Measurements from ENCODE around the gene GLT6D1.

GLT6D1 gene

DNA sequence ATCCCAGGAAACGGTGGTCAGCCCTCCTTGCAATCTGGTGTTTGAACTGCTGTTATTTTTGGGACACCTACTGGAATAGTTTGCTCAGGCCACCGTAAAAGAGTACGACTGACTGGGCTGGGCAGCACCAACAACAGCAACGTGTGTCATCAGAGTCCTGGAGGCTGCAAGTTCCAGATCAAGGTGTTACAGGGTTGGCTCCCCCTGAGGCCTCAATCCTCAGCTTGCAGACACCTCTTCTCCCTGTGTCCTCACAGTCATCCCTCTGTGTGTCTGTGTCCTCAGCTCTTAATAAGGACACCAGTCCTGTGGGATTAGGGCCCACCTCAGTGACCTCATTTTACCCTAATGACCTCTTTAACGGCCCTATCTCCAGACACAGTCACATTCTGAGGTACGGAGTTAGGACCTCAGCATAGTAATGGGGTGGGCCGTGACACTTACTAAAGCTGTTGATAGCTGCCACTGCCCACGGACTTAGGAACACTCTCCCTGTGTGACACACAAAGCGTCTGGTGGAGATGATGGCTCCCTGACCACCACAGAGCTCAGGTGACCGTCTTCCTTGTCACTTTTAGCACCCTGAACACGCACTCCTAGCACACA lies 16.8 kb downstream of the GLT6D1 start:
- ATAC-seq: no peak

GRCh38 chr9:135620558-135620957 lies 18.8 kb downstream of the GLT6D1 start:
- ATAC-seq (no peak), DNase-seq (no peak)

More for the DNA sequence above, 16.8 kb downstream of the GLT6D1 start:
- no peak for DNase-seq

GRCh38 chr9:135619599-135619886 lies 19.8 kb downstream of the GLT6D1 start:
- ATAC-seq (no peak), DNase-seq (no peak)

DNA sequence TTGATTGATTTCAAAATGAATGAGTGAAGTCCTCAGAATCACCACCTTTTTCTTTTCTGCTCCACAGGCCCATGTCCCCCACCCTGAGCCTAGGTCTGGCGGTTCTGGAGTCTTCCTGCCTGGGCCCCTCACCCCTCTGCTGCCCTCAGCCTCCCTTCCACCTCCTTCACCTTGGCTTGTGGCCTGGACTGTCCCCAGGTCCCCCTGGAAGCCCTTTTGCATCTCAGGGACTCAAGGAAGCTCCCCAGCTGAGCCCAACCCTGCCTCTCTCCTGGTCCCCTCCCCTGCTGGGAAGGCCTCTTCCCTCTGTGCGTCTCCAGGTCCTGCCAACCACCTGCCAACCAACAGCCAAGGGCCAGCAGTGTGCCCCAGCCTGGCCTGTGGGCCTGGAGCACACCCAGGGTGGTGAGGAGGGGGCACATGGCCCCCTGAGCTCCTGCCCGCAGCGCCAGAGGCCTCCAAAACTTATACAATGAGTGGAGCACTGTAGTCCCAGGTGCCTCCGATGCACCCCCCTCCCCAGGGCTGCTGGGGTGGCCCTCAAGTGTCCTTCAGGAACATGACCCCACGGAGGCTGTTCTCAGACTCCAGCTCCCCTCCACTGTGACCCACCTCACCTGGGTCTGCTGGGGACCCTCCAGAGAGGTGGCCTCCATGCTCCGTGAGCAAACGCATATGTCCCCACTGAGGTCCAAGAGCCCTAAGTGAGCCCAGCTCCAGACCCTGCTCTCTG lies 20.3 kb downstream of the GLT6D1 start:
- ATAC-seq (no peak), DNase-seq (no peak)

DNA sequence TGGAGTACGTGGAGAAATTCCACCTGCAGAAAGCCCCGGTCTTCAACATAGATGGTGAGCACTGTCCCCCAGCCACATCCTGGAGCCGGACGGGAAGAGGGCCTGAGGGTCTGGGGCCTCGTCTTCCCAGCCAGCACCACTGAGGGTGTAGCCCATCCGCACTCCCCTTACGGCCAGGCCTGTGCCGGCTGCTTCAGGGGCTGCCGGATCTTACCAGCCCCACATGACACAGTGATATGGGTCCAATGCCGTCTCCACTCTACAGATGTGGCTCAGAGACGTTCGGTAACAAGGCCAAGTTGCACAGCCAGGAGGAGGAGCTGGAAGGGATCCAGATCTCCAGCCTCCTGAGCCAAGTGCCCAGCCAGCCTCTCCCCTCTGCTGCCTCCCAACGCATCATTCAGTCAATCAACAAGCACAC lies 21.3 kb downstream of the GLT6D1 start:
- ATAC-seq (no peak), DNase-seq (no peak)

GRCh38 chr9:135617538-135617900 lies 21.8 kb downstream of the GLT6D1 start:
- no peak for ATAC-seq
- DNase-seq: no peak

DNA sequence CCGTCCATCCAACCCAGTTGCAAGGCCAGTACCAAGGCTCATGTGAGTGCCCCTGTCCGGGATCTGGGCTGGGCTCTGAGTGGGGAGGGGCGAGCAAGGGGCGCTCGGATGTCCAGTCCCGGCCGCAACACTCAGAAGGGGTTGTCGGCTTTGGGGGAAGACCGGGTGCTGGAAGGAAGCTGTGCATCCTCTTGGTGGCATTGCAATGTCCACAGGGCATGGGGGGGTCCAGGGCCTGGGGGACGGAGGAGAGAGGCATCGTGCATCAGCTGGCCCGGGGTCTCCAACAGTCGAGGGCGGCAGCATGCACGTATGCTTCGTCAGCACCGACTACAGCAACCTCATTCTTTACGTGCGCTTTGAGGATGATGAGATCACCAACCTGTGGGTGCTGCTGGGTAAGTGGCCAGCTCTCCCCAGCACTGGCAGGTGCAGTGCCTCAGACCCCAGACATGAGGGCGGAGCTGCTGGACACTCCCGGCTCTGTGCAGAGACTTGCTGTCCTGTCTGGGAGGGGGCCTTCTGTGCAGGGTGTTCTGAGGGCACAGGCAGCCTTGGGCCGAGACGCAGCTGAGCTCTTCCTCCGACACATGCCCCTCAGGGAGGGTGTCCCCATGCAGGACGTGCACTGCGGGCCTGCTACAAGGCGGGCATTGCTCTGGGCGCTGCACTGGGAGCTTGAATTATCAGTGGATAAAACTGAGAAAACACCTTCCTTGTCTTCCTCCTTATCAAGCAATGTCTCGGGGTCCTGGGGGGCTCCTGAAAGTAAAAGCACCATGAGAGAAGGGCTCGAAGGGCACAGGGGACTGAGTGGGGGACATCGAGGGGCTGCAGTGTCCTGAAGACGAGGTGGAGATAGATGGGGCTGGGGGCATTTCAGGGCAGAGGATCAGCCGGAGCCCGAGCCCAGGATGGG lies 22.5 kb downstream of the GLT6D1 start:
- ATAC-seq: no peak
- no peak for DNase-seq

GRCh38 chr9:135615666-135616618 lies 23.4 kb downstream of the GLT6D1 start:
- DNase-seq (no peak), ATAC-seq (no peak)

DNA sequence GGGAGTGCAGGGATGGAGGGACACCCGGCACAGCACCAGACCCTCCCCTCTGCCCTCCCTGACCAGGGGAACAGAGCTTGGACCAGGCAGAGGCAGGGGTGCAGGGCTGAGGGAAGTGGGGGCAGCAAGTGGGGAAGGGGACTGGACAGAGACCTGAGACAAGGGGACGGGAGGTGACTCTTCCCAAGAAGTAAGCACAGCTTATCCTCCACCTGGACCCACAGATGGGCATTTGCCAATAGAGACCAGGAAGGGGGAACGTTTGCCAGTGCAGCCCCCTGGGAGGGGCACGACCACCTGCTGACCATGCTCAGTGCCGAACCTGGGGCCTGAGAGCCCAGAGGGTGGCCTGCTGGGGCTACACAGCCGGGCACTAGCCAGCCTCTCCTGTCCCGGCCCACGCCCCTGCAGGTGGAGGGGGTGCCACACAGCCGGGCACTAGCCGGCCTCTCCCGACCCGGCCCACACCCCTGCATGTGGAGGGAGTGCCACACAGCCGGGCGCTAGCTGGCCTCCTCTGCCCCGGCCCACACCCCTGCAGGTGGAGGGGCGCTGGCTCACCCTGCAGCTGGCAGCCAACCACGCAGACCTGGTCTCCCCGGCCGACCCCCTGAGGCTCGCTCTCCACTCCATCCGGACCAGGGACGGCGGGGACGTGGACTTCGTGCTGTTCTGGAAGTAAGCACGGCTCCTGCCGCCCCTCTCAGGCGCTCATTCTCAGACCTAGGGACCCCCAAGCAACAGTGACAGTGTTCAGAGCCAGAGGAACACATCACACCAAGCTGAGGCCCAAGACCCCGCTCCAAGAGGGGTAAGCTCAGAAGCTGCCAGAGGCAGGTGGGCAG lies 24.3 kb downstream of the GLT6D1 start:
- DNase-seq (no peak), ATAC-seq (no peak)

DNA sequence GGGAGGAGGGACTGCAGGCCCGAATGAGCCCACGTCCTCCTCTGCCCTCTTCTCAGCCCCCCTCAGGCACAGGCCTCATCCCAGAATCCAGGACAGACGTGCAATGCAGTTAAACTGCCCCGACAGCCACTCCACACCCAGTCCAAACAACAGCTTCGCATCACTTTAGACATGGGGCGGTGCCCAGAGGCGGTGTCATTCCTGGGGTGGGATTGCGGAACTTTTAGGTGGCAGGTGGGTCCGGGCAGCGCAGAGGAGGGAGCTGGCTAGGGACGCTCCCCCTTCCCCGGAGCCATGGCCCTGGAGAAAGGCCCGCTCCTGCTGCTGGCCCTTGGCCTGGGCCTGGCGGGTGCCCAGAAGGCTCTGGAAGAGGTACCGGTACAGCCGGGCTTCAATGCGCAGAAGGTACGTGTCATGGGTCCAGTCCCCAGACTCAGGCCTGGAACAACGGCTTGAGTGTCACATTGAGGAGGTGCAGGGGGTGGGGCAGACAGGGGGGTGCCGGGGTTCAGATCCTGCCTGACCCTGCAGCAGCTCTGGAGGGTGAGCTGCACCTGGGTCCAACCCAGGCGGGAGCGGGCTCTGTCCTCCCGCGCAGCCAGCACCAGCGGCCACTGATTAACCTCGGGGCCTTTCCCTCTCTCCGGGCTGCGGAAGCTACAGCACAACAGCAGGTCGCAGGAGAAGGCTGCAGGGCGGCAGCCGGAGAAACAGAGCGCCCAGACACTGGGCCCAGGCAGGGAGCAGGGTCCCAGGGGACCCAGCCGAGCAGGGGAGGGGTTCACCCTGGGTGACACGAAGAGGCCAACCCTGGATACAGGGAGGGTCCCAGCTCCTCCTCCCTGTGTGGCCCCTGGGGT lies 25.2 kb downstream of the GLT6D1 start:
- ATAC-seq: no peak
- no peak for DNase-seq

- DNase-seq (no peak), ATAC-seq (no peak)
Observed at GRCh38 chr9:135612981-135613910, 26.1 kb downstream of the GLT6D1 start.

DNA sequence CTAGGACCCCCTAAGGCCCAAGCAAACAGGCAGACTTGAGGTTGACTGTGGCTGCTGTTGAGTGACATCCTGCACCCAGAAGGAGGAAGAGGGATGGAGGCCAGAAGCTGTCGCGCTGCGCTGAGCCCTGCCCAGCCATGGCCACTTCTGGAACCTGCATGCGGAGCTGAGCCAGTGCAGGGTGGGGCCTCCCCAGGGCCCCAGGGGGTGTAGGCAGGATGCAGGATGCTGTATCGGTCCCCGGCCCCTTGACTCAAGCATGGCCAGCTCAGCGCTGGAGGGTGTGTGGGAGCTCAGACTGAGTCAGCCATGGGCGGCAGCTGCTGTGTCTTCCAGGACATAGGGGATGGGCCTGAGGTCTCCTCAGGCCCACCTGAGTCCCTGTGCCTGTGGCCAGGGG lies 26.9 kb downstream of the GLT6D1 start:
- no peak for ATAC-seq
- DNase-seq: no peak

GRCh38 chr9:135611875-135612209 lies 27.5 kb downstream of the GLT6D1 start:
- DNase-seq (no peak), ATAC-seq (no peak)

DNA sequence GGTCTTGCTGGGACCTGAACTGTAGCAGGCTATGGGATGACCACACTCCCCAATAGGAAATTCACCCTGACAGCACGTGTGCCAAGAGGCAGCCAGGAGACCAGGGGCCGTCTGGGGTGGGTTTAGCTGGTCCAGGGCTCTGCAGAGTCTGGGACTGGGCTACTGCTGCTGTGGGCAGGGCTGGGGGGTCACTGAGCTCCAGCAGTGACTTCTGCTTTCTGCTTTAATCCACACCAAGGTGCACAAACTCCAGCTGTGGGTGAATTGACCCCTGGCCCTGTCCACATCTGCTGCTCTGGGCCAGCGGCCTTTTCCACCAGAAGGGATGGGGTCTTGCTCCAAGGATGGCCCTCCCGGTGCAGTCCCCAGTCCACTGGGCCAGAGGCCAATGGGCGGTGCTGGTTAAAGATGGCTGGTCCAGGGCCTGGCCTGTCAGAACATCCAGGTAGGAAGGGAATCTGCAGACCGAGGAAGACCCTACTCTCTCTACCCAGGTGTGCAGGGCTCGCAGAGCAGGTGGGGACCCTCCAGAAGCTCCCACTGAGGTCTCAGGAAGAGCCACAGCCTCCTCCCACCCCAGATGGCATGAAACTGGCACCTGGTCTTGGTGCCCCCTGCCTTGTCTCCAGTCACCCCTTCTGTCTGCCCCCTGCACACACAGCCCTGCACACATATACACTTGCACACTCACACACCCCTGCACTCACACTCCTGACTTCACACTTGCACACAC lies 28.0 kb downstream of the GLT6D1 start:
- ATAC-seq: no peak
- DNase-seq: no peak

- no peak for DNase-seq
Observed at GRCh38 chr9:135610290-135611141, 28.8 kb downstream of the GLT6D1 start.

GRCh38 chr9:135609366-135609955 lies 29.9 kb downstream of the GLT6D1 start:
- no peak for DNase-seq
- ATAC-seq: no peak

More at GRCh38 chr9:135610290-135611141, 28.8 kb downstream of the GLT6D1 start:
- ATAC-seq: no peak

- no peak for ATAC-seq
Observed at GRCh38 chr9:135608999-135609317, 30.4 kb downstream of the GLT6D1 start.

More at GRCh38 chr9:135608999-135609317, 30.4 kb downstream of the GLT6D1 start:
- DNase-seq: no peak

All from stimulated activated naive CD8-positive, alpha-beta T cell treated with anti-CD3 and anti-CD28 coated beads, Interleukin-15, Interleukin-2, amounts not matched to agents 100 U/mL and 50 U/mL, for 24 hours (primary cell).